ENCODE results near the gene DLK1. TPM values are rescaled to one million over a fixed set of nuclear protein-coding genes. Genes with fewer than 3 reads are reported as not detected.

The DLK1 gene
- total and polyA plus RNA-seq, 4 donors: 0.05 to 9.9 (median 1.2) TPM; not detected in 1

GRCh38 chr14:100691395-100692056 is 35.2 kb upstream of the DLK1 start:
- peaks cover 0 to 19% (median 0%) of the 10 kb centered on the region in 3 donors for H3K27me3 ChIP-seq (ENCODE audit: control insufficient read depth in 3 of 3, insufficient read depth in 3 of 3, low read length in 2 of 3)
- DNase-seq (no peak), ATAC-seq (ENCODE audit: insufficient read depth, low FRiP score) (peak; percentile 14)
- no peak overlapping the region for H3K27ac ChIP-seq (ENCODE audit: low read depth in 1 of 2, low read length in 1 of 2)
- no peaks in the 10 kb centered on the region for H3K36me3 ChIP-seq (ENCODE audit: control insufficient read depth in 4 of 4, insufficient read depth in 4 of 4, low read length in 4 of 4)
- H3K4me1 ChIP-seq (ENCODE audit: control insufficient read depth in 5 of 5, insufficient read depth in 5 of 5, low read length in 5 of 5): peaks cover 0 to 15% (median 0%) of the 10 kb centered on the region in 5 donors
- H3K9ac ChIP-seq (ENCODE audit: insufficient read depth in 1 of 2, low read length in 2 of 2): no peak overlapping the region
- no peaks in the 10 kb centered on the region for H3K9me3 ChIP-seq (ENCODE audit: control insufficient read depth in 4 of 4, insufficient read depth in 3 of 4, low read length in 3 of 4)
- WGBS, 2 donors: 67 to 88% methylated on average over 29 of the region's 29 CpGs
- no peak overlapping the region for H3K4me3 ChIP-seq
- TF ChIP-seq CTCF (IDR thresholded peaks at IDR 0.05; ENCODE audit: control extremely low read depth, extremely low read depth): no peak

- no peak for DNase-seq
- 92 to 93% methylated on average over 6 of the region's 6 CpGs for WGBS, 2 donors
- no peak overlapping the region for H3K4me3 ChIP-seq
- peaks cover 0 to 21% (median 0%) of the 10 kb centered on the region in 3 donors for H3K27me3 ChIP-seq (ENCODE audit: control insufficient read depth in 3 of 3, insufficient read depth in 3 of 3, low read length in 2 of 3)
- H3K36me3 ChIP-seq (ENCODE audit: control insufficient read depth in 4 of 4, insufficient read depth in 4 of 4, low read length in 4 of 4): no peaks in the 10 kb centered on the region
- no peak overlapping the region for H3K27ac ChIP-seq (ENCODE audit: low read depth in 1 of 2, low read length in 1 of 2)
- H3K9me3 ChIP-seq (ENCODE audit: control insufficient read depth in 4 of 4, insufficient read depth in 3 of 4, low read length in 3 of 4): no peaks in the 10 kb centered on the region
- no peak overlapping the region for H3K9ac ChIP-seq (ENCODE audit: insufficient read depth in 1 of 2, low read length in 2 of 2)
- TF ChIP-seq CTCF (IDR thresholded peaks at IDR 0.05; ENCODE audit: control extremely low read depth, extremely low read depth): no peak
- H3K4me1 ChIP-seq (ENCODE audit: control insufficient read depth in 5 of 5, insufficient read depth in 5 of 5, low read length in 5 of 5): peaks cover 0 to 16% (median 0%) of the 10 kb centered on the region in 5 donors
- no peak for ATAC-seq (ENCODE audit: insufficient read depth, low FRiP score)
These were observed 34.4 kb upstream of the DLK1 start for GRCh38 chr14:100692256-100692655.

- DNase-seq: peak in 1 of 3 donors; percentile 26
These were observed 33.7 kb upstream of the DLK1 start for GRCh38 chr14:100692859-100693558.

More at GRCh38 chr14:100692859-100693558, 33.7 kb upstream of the DLK1 start:
- Histone ChIP-seq H3K9me3 (ENCODE audit: control insufficient read depth in 4 of 4, insufficient read depth in 3 of 4, low read length in 3 of 4) (no peaks in the 10 kb centered on the region), H3K27me3 (ENCODE audit: control insufficient read depth in 3 of 3, insufficient read depth in 3 of 3, low read length in 2 of 3) (peaks cover 0 to 21% (median 0%) of the 10 kb centered on the region in 3 donors), H3K4me3 (no peak overlapping the region), H3K4me1 (ENCODE audit: control insufficient read depth in 5 of 5, insufficient read depth in 5 of 5, low read length in 5 of 5) (peaks cover 0 to 16% (median 0%) of the 10 kb centered on the region in 5 donors), H3K27ac (ENCODE audit: low read depth in 1 of 2, low read length in 1 of 2) (peak overlapping the region in 1 of 2 donors; percentile 50), H3K36me3 (ENCODE audit: control insufficient read depth in 4 of 4, insufficient read depth in 4 of 4, low read length in 4 of 4) (no peaks in the 10 kb centered on the region), H3K9ac (ENCODE audit: insufficient read depth in 1 of 2, low read length in 2 of 2) (no peak overlapping the region)
- TF ChIP-seq CTCF (IDR thresholded peaks at IDR 0.05; ENCODE audit: control extremely low read depth, extremely low read depth): no peak
- peak; percentile 55 for ATAC-seq (ENCODE audit: insufficient read depth, low FRiP score)
- 60 to 74% methylated on average over 27 of the region's 27 CpGs for WGBS, 2 donors

Data from lung (tissue), 12 donors.